Mesothelial cell of epicardium (in vitro differentiated cells): ENCODE results near the gene OR10J4. TPM values are rescaled to one million over a fixed set of nuclear protein-coding genes. Genes with fewer than 3 reads are reported as not detected.

ENCODE experiments used
- DNase-seq, 2 experiments: peaks; one replicate each; pipeline ENCODE4 v3.0.0; 2021; ENCODE audit warnings: low spot score in 2 of 2; ENCODE audit not compliant: unreplicated experiment in 2 of 2
- H3K27ac Mint-ChIP-seq: 2 replicates; pipeline ENCODE4 v1.8.0; 2021; ENCODE audit warnings: mixed read lengths
- H3K27me3 Mint-ChIP-seq: 2 replicates; pipeline ENCODE4 v1.8.0; 2021; ENCODE audit warnings: low read depth, mixed read lengths
- H3K36me3 Mint-ChIP-seq: 2 replicates; pipeline ENCODE4 v1.8.0; 2021; ENCODE audit warnings: mixed read lengths
- H3K4me1 Mint-ChIP-seq: 2 replicates; pipeline ENCODE4 v1.8.0; 2021; ENCODE audit warnings: mixed read lengths
- H3K4me3 Mint-ChIP-seq: 2 replicates; pipeline ENCODE4 v1.8.0; 2021; ENCODE audit warnings: mild to moderate bottlenecking, moderate library complexity, mixed read lengths
- H3K9me3 Mint-ChIP-seq: 2 replicates; pipeline ENCODE4 v1.8.0; 2021; ENCODE audit warnings: mixed read lengths
- total RNA-seq: library from RNA; stranded (reverse); gene quantifications from 3 replicates; pipeline ENCODE4 v1.2.1, GENCODE V29; 2021
- TF ChIP-seq, protein P1 (sequence below): fragments of 200-600 bp; sonication (generic); IDR thresholded peaks from one replicate; pipeline ENCODE4 v1.5.0; 2021; ENCODE audit warnings: antibody characterized with exemption; ENCODE audit not compliant: unreplicated experiment

Gene OR10J4
- total RNA-seq, 1 donor from 2014 or later: not detected

- Mint-ChIP-seq H3K9me3 (peaks cover 79% of the 10 kb centered on the region), H3K27ac (no peak overlapping the region), H3K27me3 (no peaks in the 10 kb centered on the region), H3K4me1 (no peaks in the 10 kb centered on the region), H3K36me3 (no peaks in the 10 kb centered on the region), H3K4me3 (no peak overlapping the region)
- TF ChIP-seq, protein P1, sequence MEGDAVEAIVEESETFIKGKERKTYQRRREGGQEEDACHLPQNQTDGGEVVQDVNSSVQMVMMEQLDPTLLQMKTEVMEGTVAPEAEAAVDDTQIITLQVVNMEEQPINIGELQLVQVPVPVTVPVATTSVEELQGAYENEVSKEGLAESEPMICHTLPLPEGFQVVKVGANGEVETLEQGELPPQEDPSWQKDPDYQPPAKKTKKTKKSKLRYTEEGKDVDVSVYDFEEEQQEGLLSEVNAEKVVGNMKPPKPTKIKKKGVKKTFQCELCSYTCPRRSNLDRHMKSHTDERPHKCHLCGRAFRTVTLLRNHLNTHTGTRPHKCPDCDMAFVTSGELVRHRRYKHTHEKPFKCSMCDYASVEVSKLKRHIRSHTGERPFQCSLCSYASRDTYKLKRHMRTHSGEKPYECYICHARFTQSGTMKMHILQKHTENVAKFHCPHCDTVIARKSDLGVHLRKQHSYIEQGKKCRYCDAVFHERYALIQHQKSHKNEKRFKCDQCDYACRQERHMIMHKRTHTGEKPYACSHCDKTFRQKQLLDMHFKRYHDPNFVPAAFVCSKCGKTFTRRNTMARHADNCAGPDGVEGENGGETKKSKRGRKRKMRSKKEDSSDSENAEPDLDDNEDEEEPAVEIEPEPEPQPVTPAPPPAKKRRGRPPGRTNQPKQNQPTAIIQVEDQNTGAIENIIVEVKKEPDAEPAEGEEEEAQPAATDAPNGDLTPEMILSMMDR: no peak
- no peak for DNase-seq
Measured at GRCh38 chr1:159465191-159465603, 33.2 kb downstream of the OR10J4 start.

- no peak for DNase-seq
- no peaks in the 10 kb centered on the region for H3K36me3 Mint-ChIP-seq
- H3K4me3 Mint-ChIP-seq: no peak overlapping the region
- TF ChIP-seq, protein P1: no peak
- no peaks in the 10 kb centered on the region for H3K27me3 Mint-ChIP-seq
- no peak overlapping the region for H3K27ac Mint-ChIP-seq
- H3K9me3 Mint-ChIP-seq: peaks cover 71% of the 10 kb centered on the region
- no peaks in the 10 kb centered on the region for H3K4me1 Mint-ChIP-seq
Measured at GRCh38 chr1:159468321-159468720, 36.3 kb downstream of the OR10J4 start.

- Mint-ChIP-seq H3K36me3 (no peaks in the 10 kb centered on the region), H3K27ac (no peak overlapping the region), H3K4me1 (no peaks in the 10 kb centered on the region), H3K9me3 (peaks cover 58% of the 10 kb centered on the region), H3K4me3 (no peak overlapping the region), H3K27me3 (no peaks in the 10 kb centered on the region)
- no peak for DNase-seq
- TF ChIP-seq, protein P1: no peak
Measured at GRCh38 chr1:159469921-159470533, 38.0 kb downstream of the OR10J4 start.

- TF ChIP-seq, protein P1: no peak
- H3K9me3 Mint-ChIP-seq: peaks cover 59% of the 10 kb centered on the region
- no peaks in the 10 kb centered on the region for H3K36me3 Mint-ChIP-seq
- H3K4me3 Mint-ChIP-seq: no peak overlapping the region
- no peak overlapping the region for H3K27ac Mint-ChIP-seq
- DNase-seq: no peak
- no peaks in the 10 kb centered on the region for H3K4me1 Mint-ChIP-seq
- H3K27me3 Mint-ChIP-seq: no peaks in the 10 kb centered on the region
Measured at GRCh38 chr1:159473335-159473734, 41.3 kb downstream of the OR10J4 start.

GRCh38 chr1:159474926-159475325 is 42.9 kb downstream of the OR10J4 start:
- Mint-ChIP-seq H3K4me3 (no peak overlapping the region), H3K36me3 (no peaks in the 10 kb centered on the region), H3K27ac (no peak overlapping the region), H3K27me3 (no peaks in the 10 kb centered on the region), H3K9me3 (peaks cover 58% of the 10 kb centered on the region), H3K4me1 (no peaks in the 10 kb centered on the region)
- TF ChIP-seq, protein P1: no peak
- DNase-seq: no peak

Other genes with a start within 250 kb of the OR10J4 start
- 0.34 to 0.53 TPM (median 0.38 TPM) in 3 replicates for gene ACKR1, start 227.3 kb upstream of the OR10J4 start, total RNA-seq
- gene FCER1A, start 129.9 kb upstream of the OR10J4 start, total RNA-seq: not detected in 3 replicates
- gene OR10J1, start 7.5 kb downstream of the OR10J4 start, total RNA-seq: not detected in 3 replicates
- not detected in 3 replicates for gene OR10J5, start 103.8 kb downstream of the OR10J4 start, total RNA-seq
- not detected in 3 replicates for gene APCS, start 155.6 kb downstream of the OR10J4 start, total RNA-seq